Astrocyte (in vitro differentiated cells and primary cell): ENCODE results near the gene TMEM220. TPM values are rescaled to one million over a fixed set of nuclear protein-coding genes. Genes with fewer than 3 reads are reported as not detected.

ENCODE experiments used
- DNase-seq: peaks from one replicate; pipeline ENCODE4 v3.0.0-alpha.2; 2010; ENCODE audit warnings: low read depth
- FAIRE-seq: peaks from 2 replicates; lab custom pipeline; 2011; peaks lifted over from hg19 to GRCh38; lab: Jason Lieb, UNC
- H2AFZ ChIP-seq: 2 replicates; pipeline ENCODE4 v1.6.0; 2012; ENCODE audit warnings: low read depth, low read length, inconsistent platforms
- H3K27ac ChIP-seq: 2 replicates; pipeline ENCODE4 v1.5.1; 2011; ENCODE audit warnings: low read depth, low read length, inconsistent platforms
- H3K27me3 ChIP-seq: 2 replicates; pipeline ENCODE4 v1.6.0; 2011; ENCODE audit warnings: low read length, inconsistent platforms; ENCODE audit not compliant: insufficient read depth
- H3K36me3 ChIP-seq: 2 replicates; pipeline ENCODE4 v1.5.1; 2011; ENCODE audit warnings: low read length, inconsistent platforms; ENCODE audit not compliant: insufficient read depth
- H3K4me1 ChIP-seq: 2 replicates; pipeline ENCODE4 v1.5.1; 2011; ENCODE audit warnings: low read length, inconsistent platforms; ENCODE audit not compliant: insufficient read depth
- H3K4me2 ChIP-seq: 2 replicates; pipeline ENCODE4 v1.6.0; 2012; ENCODE audit warnings: low read length, inconsistent platforms
- H3K4me3 ChIP-seq: 2 replicates; pipeline ENCODE4 v1.5.1; 2011; ENCODE audit warnings: low read depth, mild to moderate bottlenecking, low read length, inconsistent platforms; ENCODE audit not compliant: insufficient read depth
- H3K79me2 ChIP-seq: 2 replicates; pipeline ENCODE4 v1.6.0; 2012; ENCODE audit warnings: mild to moderate bottlenecking, low read length, inconsistent platforms; ENCODE audit not compliant: insufficient read depth
- H3K9ac ChIP-seq: 2 replicates; pipeline ENCODE4 v1.6.0; 2012; ENCODE audit warnings: mild to moderate bottlenecking, low read length, inconsistent platforms
- H3K9me3 ChIP-seq: 2 replicates; pipeline ENCODE4 v1.5.1; 2012; ENCODE audit warnings: low read depth, mild to moderate bottlenecking, low read length, inconsistent platforms; ENCODE audit not compliant: insufficient read depth
- H4K20me1 ChIP-seq: 2 replicates; pipeline ENCODE4 v1.6.0; 2012; ENCODE audit warnings: low read length, inconsistent platforms; ENCODE audit not compliant: insufficient read depth
- H3K27ac Mint-ChIP-seq: one replicate; pipeline ENCODE4 v1.8.0; 2021; ENCODE audit warnings: mild to moderate bottlenecking, mixed read lengths; ENCODE audit not compliant: unreplicated experiment
- H3K27me3 Mint-ChIP-seq: one replicate; pipeline ENCODE4 v1.8.0; 2021; ENCODE audit warnings: low read depth, mixed read lengths; ENCODE audit not compliant: unreplicated experiment
- H3K36me3 Mint-ChIP-seq: one replicate; pipeline ENCODE4 v1.8.0; 2021; ENCODE audit warnings: low read depth, mixed read lengths; ENCODE audit not compliant: unreplicated experiment
- H3K4me1 Mint-ChIP-seq: one replicate; pipeline ENCODE4 v1.8.0; 2021; ENCODE audit warnings: low read depth, mixed read lengths; ENCODE audit not compliant: unreplicated experiment
- H3K4me3 Mint-ChIP-seq: one replicate; pipeline ENCODE4 v1.8.0; 2021; ENCODE audit warnings: mild to moderate bottlenecking, moderate library complexity, mixed read lengths; ENCODE audit not compliant: unreplicated experiment
- H3K9me3 Mint-ChIP-seq: one replicate; pipeline ENCODE4 v1.8.0; 2021; ENCODE audit warnings: mild to moderate bottlenecking, mixed read lengths; ENCODE audit not compliant: unreplicated experiment
- EZH2 ChIP-seq: IDR thresholded peaks from 2 replicates; pipeline ENCODE4 v1.6.1; 2012; ENCODE audit warnings: mild to moderate bottlenecking, low read length, inconsistent platforms; ENCODE audit not compliant: insufficient read depth
- total RNA-seq: library from RNA; stranded (reverse); gene quantifications from 2 replicates; pipeline ENCODE4 v1.2.1, GENCODE V29; 2021
- TF ChIP-seq, protein P1 (sequence below): IDR thresholded peaks from 2 replicates; pipeline ENCODE4 v1.5.1; 2011; ENCODE audit warnings: low read depth, mild to moderate bottlenecking, inconsistent platforms, low read length, moderate library complexity; ENCODE audit not compliant: insufficient read depth

Gene TMEM220
- total RNA-seq, 1 donor from 2014 or later: 1.0 TPM

DNA sequence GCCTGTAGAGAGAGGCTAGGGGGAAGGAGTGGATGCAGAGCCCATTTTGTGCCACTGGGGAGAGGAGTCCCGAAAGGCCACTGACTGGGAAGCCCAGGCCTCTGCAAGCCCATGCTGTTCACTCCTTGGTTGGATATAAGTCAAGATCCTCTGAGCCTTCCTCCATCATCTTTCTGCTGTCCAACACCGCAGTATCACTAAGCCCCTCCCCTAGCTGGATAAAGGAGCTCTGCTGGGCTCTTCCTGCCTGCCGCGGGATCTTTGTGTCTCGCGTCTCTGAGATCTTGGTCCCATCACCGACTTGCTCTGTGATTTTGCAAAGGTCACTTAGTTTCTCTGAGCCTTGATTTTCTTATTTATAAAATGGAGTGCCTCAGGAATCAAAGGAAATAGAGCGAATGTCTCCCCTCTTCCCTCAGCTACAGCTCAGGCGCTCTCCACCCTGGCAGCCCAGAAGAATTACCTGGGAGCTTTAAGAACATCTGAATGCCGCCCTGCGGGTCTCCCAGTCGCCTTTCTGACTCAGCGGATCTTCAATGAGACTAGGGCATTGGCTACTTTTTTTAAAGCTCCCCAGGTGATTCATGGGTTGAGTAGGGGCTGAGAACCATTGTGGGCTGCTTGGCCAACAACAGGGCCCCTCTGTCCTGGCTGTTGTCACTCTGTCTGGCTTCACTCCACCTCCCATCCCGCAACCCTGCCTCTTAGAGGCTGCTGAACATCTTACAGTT lies 25.2 kb upstream of the TMEM220 start:
- no peaks in the 10 kb centered on the region for H4K20me1 ChIP-seq
- H3K27ac ChIP-seq: no peak overlapping the region
- no peak overlapping the region for H3K4me3 ChIP-seq
- peaks cover 14% of the 10 kb centered on the region for H3K27me3 Mint-ChIP-seq
- no peaks in the 10 kb centered on the region for H3K27me3 ChIP-seq
- no peak overlapping the region for H2AFZ ChIP-seq
- no peak for TF ChIP-seq EZH2
- TF ChIP-seq, protein P1, sequence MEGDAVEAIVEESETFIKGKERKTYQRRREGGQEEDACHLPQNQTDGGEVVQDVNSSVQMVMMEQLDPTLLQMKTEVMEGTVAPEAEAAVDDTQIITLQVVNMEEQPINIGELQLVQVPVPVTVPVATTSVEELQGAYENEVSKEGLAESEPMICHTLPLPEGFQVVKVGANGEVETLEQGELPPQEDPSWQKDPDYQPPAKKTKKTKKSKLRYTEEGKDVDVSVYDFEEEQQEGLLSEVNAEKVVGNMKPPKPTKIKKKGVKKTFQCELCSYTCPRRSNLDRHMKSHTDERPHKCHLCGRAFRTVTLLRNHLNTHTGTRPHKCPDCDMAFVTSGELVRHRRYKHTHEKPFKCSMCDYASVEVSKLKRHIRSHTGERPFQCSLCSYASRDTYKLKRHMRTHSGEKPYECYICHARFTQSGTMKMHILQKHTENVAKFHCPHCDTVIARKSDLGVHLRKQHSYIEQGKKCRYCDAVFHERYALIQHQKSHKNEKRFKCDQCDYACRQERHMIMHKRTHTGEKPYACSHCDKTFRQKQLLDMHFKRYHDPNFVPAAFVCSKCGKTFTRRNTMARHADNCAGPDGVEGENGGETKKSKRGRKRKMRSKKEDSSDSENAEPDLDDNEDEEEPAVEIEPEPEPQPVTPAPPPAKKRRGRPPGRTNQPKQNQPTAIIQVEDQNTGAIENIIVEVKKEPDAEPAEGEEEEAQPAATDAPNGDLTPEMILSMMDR: no peak
- H3K9me3 ChIP-seq: no peaks in the 10 kb centered on the region
- no peaks in the 10 kb centered on the region for H3K36me3 Mint-ChIP-seq
- H3K36me3 ChIP-seq: no peaks in the 10 kb centered on the region
- no peak overlapping the region for H3K27ac Mint-ChIP-seq
- no peak overlapping the region for H3K4me3 Mint-ChIP-seq
- FAIRE-seq (no peak), DNase-seq (no peak)
- no peaks in the 10 kb centered on the region for H3K79me2 ChIP-seq
- no peaks in the 10 kb centered on the region for H3K4me1 ChIP-seq
- no peak overlapping the region for H3K9ac ChIP-seq
- H3K4me1 Mint-ChIP-seq: no peaks in the 10 kb centered on the region
- H3K4me2 ChIP-seq: no peak overlapping the region
- no peaks in the 10 kb centered on the region for H3K9me3 Mint-ChIP-seq

DNA sequence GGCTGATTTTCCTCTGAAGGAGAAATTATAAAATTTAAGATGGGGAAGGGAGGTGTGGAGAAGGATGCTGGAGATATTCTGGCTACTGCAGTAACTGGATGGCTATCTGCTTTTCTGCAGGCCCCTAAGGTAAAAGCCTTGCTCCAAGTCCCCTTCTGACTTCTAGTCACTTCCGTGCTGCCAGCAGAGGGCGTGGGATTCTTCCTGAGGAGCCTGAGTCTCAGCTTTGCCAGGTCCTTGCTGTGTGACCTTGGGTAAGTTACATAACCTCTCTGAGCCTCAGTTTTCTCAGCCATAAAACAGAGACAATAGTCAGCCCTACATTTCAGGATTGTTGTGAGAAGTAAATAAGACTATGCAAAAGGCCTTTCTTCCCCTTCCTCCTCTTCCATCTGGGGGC lies 24.3 kb upstream of the TMEM220 start:
- H3K36me3 Mint-ChIP-seq: no peaks in the 10 kb centered on the region
- no peak overlapping the region for H3K27ac Mint-ChIP-seq
- no peaks in the 10 kb centered on the region for H3K4me1 ChIP-seq
- H3K4me2 ChIP-seq: no peak overlapping the region
- H3K27me3 ChIP-seq: no peaks in the 10 kb centered on the region
- no peaks in the 10 kb centered on the region for H3K9me3 Mint-ChIP-seq
- H3K9ac ChIP-seq: no peak overlapping the region
- H2AFZ ChIP-seq: no peak overlapping the region
- TF ChIP-seq, protein P1: no peak
- no peak for TF ChIP-seq EZH2
- no peaks in the 10 kb centered on the region for H4K20me1 ChIP-seq
- DNase-seq (no peak), FAIRE-seq (no peak)
- no peaks in the 10 kb centered on the region for H3K4me1 Mint-ChIP-seq
- H3K36me3 ChIP-seq: no peaks in the 10 kb centered on the region
- no peaks in the 10 kb centered on the region for H3K9me3 ChIP-seq
- H3K4me3 ChIP-seq: no peak overlapping the region
- H3K4me3 Mint-ChIP-seq: no peak overlapping the region
- no peak overlapping the region for H3K27ac ChIP-seq
- H3K27me3 Mint-ChIP-seq: peaks cover 21% of the 10 kb centered on the region
- no peaks in the 10 kb centered on the region for H3K79me2 ChIP-seq

DNA sequence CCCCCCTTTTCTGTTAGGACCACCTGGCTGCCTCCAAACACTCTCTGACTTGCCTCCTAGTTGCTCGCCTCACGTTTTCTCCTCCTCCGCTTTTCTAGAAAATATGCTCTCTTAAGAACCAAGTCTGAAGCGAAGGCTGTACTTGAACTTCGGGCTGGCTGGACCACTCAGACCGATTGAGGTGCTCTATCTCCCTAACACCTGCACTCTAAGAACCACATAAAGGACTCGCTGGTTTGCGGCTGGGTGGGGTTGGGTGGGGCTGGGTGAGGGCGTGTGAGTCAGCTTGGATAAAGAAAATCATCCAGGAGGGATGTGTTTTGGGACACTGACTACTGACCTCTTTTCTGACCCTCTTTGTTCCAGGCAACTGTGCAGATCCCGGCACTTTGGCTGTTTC lies 22.9 kb upstream of the TMEM220 start:
- no peak overlapping the region for H3K4me3 Mint-ChIP-seq
- H3K36me3 ChIP-seq: no peaks in the 10 kb centered on the region
- no peak overlapping the region for H3K27ac Mint-ChIP-seq
- H3K9me3 ChIP-seq: no peaks in the 10 kb centered on the region
- H3K9me3 Mint-ChIP-seq: no peaks in the 10 kb centered on the region
- no peak overlapping the region for H3K4me3 ChIP-seq
- no peaks in the 10 kb centered on the region for H3K27me3 ChIP-seq
- H3K4me1 ChIP-seq: no peaks in the 10 kb centered on the region
- no peaks in the 10 kb centered on the region for H3K36me3 Mint-ChIP-seq
- no peak overlapping the region for H3K4me2 ChIP-seq
- H3K4me1 Mint-ChIP-seq: no peaks in the 10 kb centered on the region
- H3K27me3 Mint-ChIP-seq: peaks cover 24% of the 10 kb centered on the region
- no peak overlapping the region for H3K9ac ChIP-seq
- H3K79me2 ChIP-seq: no peaks in the 10 kb centered on the region
- TF ChIP-seq EZH2: no peak
- TF ChIP-seq, protein P1: no peak
- H4K20me1 ChIP-seq: no peaks in the 10 kb centered on the region
- DNase-seq: no peak
- FAIRE-seq: no peak
- no peak overlapping the region for H2AFZ ChIP-seq
- H3K27ac ChIP-seq: no peak overlapping the region
